ENCODE measurements around the gene TLN1.

The TLN1 gene

GRCh38 chr9:35738924-35739323, 6.9 kb upstream of the TLN1 start:
- TF ChIP-seq CTCF (IDR thresholded peaks at IDR 0.05; ENCODE audit: borderline replicate concordance, insufficient read depth, low read depth, low read length): no peak
- no peak overlapping the region for H3K4me3 ChIP-seq (ENCODE audit: low read depth, low read length)

GRCh38 chr9:35738186-35738585, 6.2 kb upstream of the TLN1 start:
- H3K4me3 ChIP-seq (ENCODE audit: low read depth, low read length): no peak overlapping the region
- no peak for TF ChIP-seq CTCF (IDR thresholded peaks at IDR 0.05; ENCODE audit: borderline replicate concordance, insufficient read depth, low read depth, low read length)

GRCh38 chr9:35737143-35737542, 5.1 kb upstream of the TLN1 start:
- no peak overlapping the region for H3K4me3 ChIP-seq (ENCODE audit: low read depth, low read length)
- TF ChIP-seq CTCF (IDR thresholded peaks at IDR 0.05; ENCODE audit: borderline replicate concordance, insufficient read depth, low read depth, low read length): no peak

GRCh38 chr9:35736201-35736633, 4.2 kb upstream of the TLN1 start:
- no peak overlapping the region for H3K4me3 ChIP-seq (ENCODE audit: low read depth, low read length)
- peak; percentile 90 for TF ChIP-seq CTCF (IDR thresholded peaks at IDR 0.05; ENCODE audit: borderline replicate concordance, insufficient read depth, low read depth, low read length)

GRCh38 chr9:35734096-35734495, 2.1 kb upstream of the TLN1 start:
- no peak overlapping the region for H3K4me3 ChIP-seq (ENCODE audit: low read depth, low read length)
- TF ChIP-seq CTCF (IDR thresholded peaks at IDR 0.05; ENCODE audit: borderline replicate concordance, insufficient read depth, low read depth, low read length): no peak

GRCh38 chr9:35732800-35733541, 976 bp upstream of the TLN1 start:
- peak overlapping the region; percentile 94 for H3K4me3 ChIP-seq (ENCODE audit: low read depth, low read length)
- TF ChIP-seq CTCF (IDR thresholded peaks at IDR 0.05; ENCODE audit: borderline replicate concordance, insufficient read depth, low read depth, low read length): no peak

Measured in GM12875 (cell line).